ENCODE results near the gene IFNLR1.

IFNLR1 gene

DNA sequence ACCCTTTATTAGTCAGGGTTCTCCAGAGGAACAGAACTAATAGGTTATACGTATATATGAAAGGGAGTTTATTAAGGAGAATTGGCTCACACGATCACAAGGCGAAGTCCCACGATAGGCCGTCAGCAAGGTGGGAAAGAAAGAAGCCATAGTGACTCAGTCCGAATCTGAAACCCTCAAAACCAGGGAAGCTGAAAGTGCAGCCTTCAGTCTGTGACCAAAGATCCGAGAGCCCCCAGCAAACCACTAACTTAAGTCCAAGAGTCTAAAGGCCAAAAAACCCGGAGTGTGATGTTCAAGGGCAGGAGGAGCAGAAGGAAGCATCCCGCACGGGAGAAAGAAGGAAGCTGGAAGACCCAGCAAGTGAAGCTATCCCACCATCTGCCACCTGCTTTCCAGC is 9.9 kb downstream of the IFNLR1 start:
- no peak for DNase-seq (ENCODE audit: low read depth, low spot score)

- no peak for DNase-seq (ENCODE audit: low read depth, low spot score)
Observed at GRCh38 chr1:24175033-24175755, 11.9 kb downstream of the IFNLR1 start.

DNA sequence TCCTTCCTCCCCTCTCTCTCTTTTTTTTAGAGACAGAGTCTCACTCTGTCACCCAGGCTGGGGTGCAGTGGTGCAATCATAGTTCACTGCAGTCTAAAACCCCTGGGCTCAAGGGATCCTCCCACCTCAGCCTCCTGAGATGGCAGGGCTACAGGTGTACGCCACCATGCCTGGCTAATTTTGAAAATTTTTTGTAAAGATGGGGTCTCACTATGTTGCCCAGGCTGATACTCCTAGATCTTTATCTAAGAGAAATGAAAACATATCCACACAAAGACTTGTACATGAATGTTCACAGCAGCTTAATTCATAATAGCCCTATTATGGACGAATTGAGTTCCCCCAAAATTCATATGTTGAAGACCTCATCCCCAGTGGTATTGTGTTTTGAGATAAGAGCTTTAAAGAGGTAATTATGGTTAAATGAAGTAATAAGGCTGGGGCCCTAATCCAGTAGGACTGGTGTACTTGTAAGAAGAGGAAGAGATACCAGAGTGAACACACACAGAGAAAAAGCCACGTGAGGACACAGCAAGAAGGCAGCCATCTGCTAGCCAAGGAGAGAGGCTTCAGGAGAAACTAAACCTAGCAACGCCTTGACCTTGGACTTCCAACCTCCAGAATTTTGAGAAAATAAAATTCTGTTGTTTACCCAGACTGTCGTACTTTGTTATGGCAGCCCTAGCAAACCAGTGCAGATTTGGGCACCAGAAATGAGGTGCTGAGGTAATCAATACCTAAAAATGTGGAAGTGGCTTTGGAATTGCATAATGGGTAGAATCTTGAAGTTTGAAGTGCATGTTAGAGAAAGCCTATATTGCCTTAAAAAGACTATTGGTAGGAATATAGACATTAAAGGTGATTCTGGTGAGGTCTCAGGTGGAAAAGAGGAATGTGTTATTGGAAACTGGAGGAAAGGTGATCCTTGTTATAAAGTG is 13.2 kb downstream of the IFNLR1 start:
- no peak for DNase-seq (ENCODE audit: low read depth, low spot score)

- no peak for DNase-seq (ENCODE audit: low read depth, low spot score)
Observed at GRCh38 chr1:24172598-24172997, 14.5 kb downstream of the IFNLR1 start.

DNA sequence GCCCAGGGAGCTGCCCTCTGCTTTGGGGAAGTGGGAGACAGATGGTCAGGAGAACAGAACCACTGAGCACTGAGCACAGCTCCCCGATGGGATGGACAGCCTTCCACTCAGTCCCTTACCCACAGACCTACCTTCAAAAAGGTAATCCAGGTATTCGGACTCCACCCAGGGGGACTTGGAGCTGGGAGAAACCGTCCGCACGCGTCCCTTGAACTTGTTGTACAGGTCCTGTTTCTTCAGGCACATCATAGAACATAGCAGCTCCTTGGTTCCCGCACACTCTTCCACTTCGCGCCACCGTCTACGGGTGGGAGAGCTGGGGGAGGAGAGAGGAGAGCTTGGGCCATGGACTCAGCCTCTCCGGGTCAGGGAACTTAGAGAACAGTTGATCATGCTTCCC is 17.8 kb downstream of the IFNLR1 start:
- no peak for DNase-seq (ENCODE audit: low read depth, low spot score)

GRCh38 chr1:24168245-24168644 is 18.8 kb downstream of the IFNLR1 start:
- DNase-seq (ENCODE audit: low read depth, low spot score): no peak

- DNase-seq (ENCODE audit: low read depth, low spot score): no peak
Observed at GRCh38 chr1:24167008-24167407, 20.1 kb downstream of the IFNLR1 start.

DNA sequence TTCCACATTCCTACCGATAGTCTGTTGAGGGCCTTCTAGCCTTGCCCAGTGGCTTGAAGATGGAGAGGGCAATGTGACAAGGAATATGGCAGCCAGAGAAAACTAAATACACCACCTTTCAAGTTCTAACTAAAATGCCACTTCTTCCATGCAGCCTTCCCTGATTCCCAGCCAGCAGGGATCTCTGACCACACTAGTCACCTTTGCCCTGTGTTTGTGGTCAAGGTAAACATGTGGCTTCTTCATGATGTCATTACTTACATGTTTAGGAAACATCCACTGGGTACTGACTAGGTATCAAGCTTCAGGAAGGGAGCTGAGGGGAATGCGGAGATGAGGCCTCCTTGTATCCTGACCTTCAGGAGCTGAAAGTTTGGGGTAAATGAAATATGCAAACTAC is 21.6 kb downstream of the IFNLR1 start:
- DNase-seq (ENCODE audit: low read depth, low spot score): no peak

DNA sequence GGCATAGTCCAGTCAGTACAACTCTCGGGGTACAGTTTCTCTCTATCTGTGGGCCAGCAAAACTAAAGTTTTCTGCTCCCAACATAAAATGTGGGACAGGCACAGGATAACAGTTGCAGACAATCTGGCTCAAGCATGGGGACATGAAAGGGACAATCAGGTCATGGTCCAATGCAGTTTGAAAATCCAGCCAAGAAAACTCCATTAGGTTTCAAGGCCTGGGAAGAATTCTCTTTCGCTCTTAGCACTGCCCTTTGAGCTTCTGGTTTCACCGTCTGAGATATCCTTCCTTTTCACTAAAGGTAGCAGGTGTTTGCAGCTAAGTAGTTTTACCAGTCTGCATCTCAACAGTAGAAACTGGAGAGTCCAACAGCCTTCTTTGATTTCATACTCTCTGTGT is 23.1 kb downstream of the IFNLR1 start:
- no peak for DNase-seq (ENCODE audit: low read depth, low spot score)

- DNase-seq (ENCODE audit: low read depth, low spot score): no peak
Observed at GRCh38 chr1:24162201-24162600, 24.9 kb downstream of the IFNLR1 start.

GRCh38 chr1:24161270-24161669 is 25.8 kb downstream of the IFNLR1 start:
- no peak for DNase-seq (ENCODE audit: low read depth, low spot score)

DNA sequence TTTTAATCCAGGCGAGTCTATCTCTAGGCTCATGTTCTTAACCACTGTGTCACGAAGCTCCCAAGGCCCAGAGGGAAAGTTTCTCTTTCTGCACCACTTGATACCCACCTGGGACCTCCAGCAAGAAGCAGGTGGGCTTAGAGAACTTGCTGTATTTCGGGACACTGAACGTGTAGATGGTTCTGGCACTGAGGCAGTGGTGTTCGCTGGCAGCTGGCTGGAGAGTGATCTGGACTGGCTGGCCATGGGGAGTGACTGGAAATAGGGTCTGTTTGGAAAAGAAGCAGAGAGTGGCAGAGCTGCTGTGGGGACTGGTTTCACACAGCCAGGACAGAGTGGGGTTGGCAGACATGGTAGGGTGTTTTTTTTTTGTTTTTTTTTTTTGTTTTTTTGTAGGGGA is 27.7 kb downstream of the IFNLR1 start:
- DNase-seq (ENCODE audit: low read depth, low spot score): no peak

DNA sequence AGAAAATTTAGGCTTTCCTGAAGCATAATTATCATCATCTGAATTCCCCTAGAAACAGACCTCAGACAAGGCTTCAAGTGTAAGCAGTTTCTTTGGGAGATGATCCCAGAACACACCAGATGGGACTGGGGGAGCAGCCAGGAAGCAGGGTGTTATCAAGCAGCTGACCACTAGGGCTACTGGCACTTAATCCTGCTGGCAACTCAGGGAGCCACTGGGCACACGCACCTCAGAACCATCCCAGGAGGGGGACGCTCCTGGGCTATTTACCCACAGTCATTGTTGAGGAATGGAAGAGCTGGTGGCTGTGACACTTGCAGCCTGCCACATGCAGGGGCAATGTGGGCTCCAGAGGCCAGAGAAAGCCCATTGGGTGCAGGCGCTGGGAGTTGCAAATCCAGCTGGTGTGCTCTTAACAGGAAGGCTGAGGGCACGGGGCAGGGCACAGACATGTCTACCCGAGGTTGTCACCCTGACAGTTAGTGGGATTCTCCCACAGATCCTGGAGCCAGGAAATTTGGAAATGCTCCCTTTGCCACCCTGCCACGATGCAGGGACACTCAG is 29.1 kb downstream of the IFNLR1 start:
- no peak for DNase-seq (ENCODE audit: low read depth, low spot score)

- no peak for DNase-seq (ENCODE audit: low read depth, low spot score)
Observed at GRCh38 chr1:24156542-24157260, 30.4 kb downstream of the IFNLR1 start.

GRCh38 chr1:24155011-24155782 is 31.9 kb downstream of the IFNLR1 start:
- no peak for DNase-seq (ENCODE audit: low read depth, low spot score)

DNA sequence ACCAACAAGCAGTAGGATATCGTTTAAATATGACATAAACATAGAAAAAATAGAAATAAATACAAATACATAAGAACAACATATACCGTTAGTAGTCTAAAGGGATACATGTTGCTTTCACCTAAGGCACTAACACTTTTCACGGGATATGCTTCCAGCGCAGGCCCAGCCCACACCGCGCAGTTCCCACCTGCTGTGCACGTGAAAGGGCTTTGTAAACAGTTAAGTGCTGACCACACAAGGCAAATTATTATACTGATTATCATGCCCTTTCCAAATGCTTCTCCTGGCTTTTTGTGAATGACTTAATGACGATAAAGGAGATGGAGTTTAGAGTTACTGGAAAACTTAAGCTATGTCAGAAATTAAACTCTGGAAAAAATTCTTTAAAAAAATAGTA is 32.9 kb downstream of the IFNLR1 start:
- no peak for DNase-seq (ENCODE audit: low read depth, low spot score)

DNA sequence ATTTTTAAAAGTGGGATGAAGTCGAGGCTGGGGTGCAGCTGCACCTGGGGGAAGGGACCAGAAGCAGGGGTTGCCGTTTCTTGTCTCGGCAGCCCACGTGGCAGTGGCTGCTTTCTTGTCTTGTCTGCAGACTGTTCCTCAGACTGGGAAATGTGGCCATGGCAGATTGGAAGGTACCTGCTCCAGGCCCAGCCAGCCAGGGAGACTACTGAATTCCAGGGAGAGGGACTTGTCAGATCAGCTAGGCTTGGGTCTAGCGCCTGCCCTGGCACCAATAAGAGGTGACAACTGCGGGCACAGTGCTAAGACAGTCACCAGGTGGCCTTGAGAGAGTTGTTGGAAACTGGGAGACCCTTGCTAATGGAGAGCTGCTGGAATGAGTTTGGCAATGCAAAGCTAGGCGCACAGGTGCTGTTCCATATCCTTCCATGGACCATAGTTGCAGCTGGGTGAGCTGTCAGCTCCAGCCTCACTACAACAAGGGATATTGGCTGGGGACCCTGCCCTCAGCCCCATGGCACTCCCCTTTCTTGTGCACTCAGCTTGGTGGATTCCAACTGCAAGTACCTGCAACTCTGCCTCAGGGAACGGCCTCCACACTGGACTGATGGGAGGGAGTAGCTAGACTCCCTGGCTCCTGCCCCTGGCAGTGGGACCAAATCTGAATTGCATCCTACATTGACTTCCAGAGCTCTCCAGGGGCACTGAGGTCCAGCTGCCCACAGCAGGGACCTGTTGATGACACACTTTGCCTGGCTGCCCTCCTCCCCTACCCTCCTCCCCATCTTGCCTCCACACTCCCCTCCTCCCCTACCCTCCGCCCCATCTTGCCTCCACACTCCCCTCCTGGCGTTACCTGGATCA is 34.2 kb downstream of the IFNLR1 start:
- DNase-seq (ENCODE audit: low read depth, low spot score): no peak

GRCh38 chr1:24151175-24151533 is 35.9 kb downstream of the IFNLR1 start:
- DNase-seq (ENCODE audit: low read depth, low spot score): no peak

DNA sequence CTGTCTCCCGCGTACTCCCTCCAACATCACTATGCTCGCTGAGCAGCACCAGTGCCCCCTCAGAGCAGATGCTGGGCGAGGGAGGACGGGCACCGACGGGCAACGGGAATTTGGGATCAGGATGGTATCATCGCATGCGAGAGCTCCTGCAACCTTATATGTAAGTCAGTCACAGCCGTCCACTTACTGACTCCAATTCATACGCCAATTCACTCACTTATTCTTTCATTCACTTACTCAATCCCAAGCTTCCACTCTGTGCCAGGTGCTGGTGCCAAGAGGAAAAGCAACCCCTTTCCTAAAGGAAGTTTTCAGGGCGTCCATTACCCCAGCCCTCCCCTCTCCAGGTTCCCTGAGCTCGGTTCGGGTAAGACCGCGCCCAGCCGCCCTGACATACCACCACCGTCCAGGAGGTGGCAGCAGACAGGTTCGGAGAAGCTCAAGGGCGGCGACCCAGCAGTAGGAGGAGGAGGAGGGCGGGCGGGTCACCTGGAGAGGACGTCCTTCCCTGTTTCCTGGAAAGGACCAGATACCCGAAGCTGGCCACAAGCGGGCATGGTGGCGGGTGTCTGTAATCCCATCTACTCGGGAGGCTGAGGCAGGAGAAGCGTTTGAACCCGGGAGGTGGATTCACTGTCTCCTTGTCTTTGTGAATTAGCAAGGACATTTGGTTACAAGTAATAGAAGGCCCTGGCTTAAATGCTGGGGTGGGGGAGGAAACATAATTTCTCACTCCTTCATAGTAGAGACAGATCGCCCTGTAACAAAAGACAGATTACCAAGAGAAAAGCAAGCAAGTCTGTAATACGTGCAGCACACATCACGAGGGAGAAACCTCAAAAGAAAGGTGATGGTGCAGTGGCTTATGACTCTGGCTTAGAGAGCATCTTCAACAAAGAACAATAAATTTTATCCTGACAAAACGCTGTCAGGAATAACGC is 36.6 kb downstream of the IFNLR1 start:
- peak; percentile 72 for DNase-seq (ENCODE audit: low read depth, low spot score)

Measured in activated CD4-positive, CD25-positive, alpha-beta regulatory T cell treated with anti-CD3 and anti-CD28 coated beads, Interleukin-2, amount 50 U/mL, for 16 hours (primary cell).